Activated CD8-positive, alpha-beta memory T cell treated with anti-CD3 and anti-CD28 coated beads for 36 hours (primary cell): ENCODE results near the gene C6. TPM values are rescaled to one million over a fixed set of nuclear protein-coding genes. Genes with fewer than 3 reads are reported as not detected.
"Not testable (repeated sequence)": the region's sequence is repeated elsewhere in the genome, so short reads cannot be mapped to it uniquely, and the experiment has no call there.

Experiments used
- CTCF ChIA-PET: fragments of 350-600 bp; sonication (Branson Sonifier 250); formaldehyde crosslinking; loops from one replicate; lab custom pipeline; 2021; ENCODE audit warnings: antibody characterized with exemption; lab: Charles Lee
- POLR2A ChIA-PET: fragments of 350-600 bp; sonication (Branson Sonifier 250); formaldehyde crosslinking; loops from one replicate; lab custom pipeline; 2021; ENCODE audit warnings: antibody characterized with exemption; lab: Charles Lee
- total RNA-seq, 2 experiments: library from RNA; stranded (reverse); gene quantifications; one replicate each; pipeline ENCODE4 v1.2.3, GENCODE V29; 2021

C6 gene
- total RNA-seq: not detected

GRCh38 chr5:41213340-41213739 lies at the start of gene C6:
Gene C6 (minus strand): TSS chr5:41213532. CDS start chr5:41203230, 10,302 bp downstream.
- POLR2A ChIA-PET: no interaction called here
- CTCF ChIA-PET: no interaction called here

- POLR2A ChIA-PET: no interaction called here
- CTCF ChIA-PET: no interaction called here
Measured at GRCh38 chr5:41256400-41256799, 43.1 kb upstream of the C6 start.

GRCh38 chr5:41253109-41253508 lies 39.8 kb upstream of the C6 start:
- POLR2A ChIA-PET: no interaction called here
- CTCF ChIA-PET: no interaction called here

- POLR2A ChIA-PET: no interaction called here
- CTCF ChIA-PET: no interaction called here
Measured at GRCh38 chr5:41252036-41252435, 38.7 kb upstream of the C6 start.

DNA sequence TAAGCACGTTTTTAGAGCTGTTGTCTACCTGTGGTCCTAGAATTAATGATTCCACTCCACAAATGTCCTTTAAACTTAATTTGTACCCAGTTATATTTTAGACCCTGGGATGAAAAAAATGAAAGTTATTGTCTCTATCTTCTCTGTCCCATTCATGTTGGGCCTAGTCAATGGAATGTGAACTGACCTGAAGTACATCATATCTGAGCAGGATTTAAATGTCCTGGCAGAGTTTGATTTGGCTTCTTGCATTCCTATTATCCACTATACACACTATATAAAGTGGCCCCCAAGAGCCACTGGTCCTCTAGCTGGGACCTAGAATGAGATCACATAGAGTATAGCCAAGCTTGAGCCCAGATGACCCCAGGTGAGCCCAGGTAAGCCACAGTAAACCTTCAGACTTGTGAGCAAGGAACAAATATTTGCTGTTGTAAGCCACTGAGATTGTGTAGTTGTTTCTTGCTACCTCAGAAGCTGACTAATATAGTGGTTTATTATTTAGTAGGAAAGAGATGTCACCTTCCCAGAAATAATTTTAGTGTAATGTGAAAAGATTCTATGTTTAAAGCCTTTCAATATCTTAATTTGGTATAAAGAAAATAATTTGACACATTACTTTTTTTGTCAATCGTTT lies 37.1 kb upstream of the C6 start:
- ChIA-PET POLR2A (no interaction called here), CTCF (no interaction called here)

DNA sequence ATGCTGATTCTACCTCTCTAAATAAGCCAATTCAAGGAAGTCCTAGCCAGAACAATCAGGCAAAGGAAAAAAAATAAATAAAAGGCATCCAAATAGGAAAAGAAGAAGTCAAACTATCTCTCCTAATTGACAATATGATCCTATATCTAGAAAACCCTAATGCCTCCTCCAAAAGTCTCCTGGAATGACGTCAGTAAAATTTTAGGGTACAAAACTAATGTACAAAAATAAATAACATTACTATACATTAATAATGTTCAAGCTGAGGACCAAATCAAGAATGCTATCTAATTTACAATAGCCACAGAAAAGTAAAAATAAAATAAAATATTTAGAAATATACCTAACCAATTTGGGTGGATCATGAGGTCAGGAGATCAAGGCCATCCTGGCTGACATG lies 33.8 kb upstream of the C6 start:
- CTCF ChIA-PET: no interaction called here
- POLR2A ChIA-PET: no interaction called here

DNA sequence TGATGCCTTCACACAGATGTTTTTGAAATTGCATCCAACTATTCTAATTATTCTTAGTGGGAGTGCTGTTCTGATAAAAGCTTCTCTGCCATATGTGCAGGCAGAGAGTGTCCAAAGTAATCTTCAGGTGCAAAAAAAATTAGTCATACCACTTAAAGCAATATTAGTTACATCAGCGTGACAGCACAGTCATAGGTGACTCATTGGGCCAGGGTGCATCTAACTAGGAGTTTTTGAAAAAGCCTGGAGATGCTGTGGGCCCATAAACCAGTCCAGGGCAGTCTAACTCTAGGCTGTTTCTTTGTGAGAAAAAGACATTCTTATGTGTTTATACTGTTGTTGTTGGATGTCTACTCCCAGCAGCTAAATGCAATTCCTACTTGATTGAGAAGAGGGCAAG lies 33.0 kb upstream of the C6 start:
- CTCF ChIA-PET: no interaction called here
- POLR2A ChIA-PET: no interaction called here

- ChIA-PET POLR2A (no interaction called here), CTCF (no interaction called here)
Measured at GRCh38 chr5:41243558-41243957, 30.2 kb upstream of the C6 start.

DNA sequence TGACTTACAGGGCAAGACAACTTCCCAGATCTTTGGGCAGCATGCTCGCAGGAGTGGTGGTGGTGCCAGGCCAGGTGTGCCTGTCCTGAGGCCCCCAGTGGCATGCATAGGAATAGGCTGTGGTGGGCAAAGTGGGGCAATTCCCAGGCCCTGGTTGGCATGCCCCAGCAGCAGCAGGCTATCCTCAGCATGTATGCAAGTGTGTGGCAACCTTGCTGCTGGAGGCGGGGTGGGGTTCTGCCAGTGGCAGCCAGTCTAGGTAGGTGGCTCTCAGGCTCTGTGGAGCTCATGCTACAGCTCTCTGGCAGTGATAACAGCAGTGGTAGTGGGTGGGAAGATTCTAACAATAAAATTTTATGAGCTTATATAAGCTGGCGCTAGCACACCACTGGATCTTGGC lies 27.7 kb upstream of the C6 start:
- ChIA-PET CTCF (no interaction called here), POLR2A (no interaction called here)

GRCh38 chr5:41240390-41240789 lies 27.1 kb upstream of the C6 start:
- ChIA-PET CTCF (no interaction called here), POLR2A (no interaction called here)

DNA sequence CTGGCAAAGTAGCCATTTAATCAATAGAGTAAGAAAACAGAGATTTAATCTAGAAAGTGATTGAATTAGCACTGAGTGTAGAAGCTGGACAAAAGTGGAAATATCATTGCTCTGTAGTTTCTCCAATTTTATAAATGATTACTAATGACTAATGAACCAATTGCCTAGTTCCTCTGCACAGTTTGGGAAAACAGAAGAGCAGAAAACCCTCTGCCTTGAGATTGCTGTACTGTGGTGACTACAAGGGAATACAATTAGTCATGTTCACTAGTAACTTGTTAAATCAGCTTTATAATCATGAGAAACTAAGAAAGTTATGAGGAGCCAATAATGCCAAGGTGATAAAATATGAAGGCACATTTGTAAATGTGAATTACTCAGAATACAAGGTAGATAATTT lies 21.1 kb upstream of the C6 start:
- POLR2A ChIA-PET: no interaction called here

DNA sequence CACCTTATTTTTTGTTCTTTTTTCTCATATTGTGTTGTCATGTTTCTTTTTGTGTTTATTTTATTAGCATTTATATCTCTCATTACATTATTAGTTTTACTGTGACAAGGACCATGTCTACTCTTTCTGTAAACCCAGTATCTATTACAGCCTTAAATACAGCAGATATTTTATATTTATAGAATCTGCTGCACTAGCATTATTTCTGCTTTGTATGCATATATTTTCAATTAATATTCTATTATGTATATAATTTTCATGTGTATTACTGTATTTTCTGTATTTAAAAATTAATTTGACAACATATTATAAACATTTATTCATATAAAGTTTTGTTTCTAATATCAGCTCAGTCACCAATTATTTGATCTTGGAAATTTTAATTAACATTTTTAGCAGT lies 19.5 kb upstream of the C6 start:
- CTCF ChIA-PET: no interaction called here
- POLR2A ChIA-PET: no interaction called here

More for the DNA sequence above, 21.1 kb upstream of the C6 start:
- CTCF ChIA-PET: no interaction called here

DNA sequence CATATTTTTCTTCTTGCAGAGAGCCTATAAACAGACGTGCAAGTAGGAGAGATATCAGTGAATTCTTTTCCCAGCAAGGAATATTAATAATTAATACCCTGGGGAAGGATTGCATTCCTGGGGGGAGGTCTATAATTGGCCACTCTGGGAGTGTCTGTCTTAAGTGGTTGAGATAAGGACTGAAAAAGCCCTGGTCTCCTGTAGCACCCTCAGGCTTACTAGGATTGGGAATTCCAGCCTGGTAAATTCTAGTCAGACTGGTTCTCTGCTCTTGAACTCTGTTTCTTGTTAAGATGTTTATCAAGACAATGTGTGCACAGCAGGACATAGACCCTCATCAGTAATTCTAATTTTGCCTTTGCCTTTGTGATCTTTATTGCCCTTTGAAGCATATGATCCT lies 16.9 kb upstream of the C6 start:
- POLR2A ChIA-PET: not testable (repeated sequence)

DNA sequence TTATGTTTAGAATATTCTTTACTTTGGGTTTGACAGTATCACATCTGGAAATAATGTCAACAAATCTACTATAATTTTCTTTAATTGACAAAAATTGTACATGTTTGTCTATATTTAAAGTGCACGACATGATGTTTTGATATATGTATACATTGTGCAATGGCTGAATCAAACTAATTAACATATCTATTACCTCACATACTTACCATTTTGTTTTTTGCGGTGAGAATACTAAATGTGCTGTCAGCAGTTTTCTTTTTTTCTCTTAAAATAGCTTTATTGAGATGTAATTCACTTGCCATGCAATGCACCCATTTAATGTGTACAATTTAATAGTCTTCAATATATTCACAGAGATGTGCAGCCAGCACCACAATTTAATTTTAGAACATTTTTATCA lies 10.6 kb upstream of the C6 start:
- CTCF ChIA-PET: no interaction called here
- POLR2A ChIA-PET: no interaction called here

More for the DNA sequence above, 16.9 kb upstream of the C6 start:
- CTCF ChIA-PET: not testable (repeated sequence)

GRCh38 chr5:41219658-41220269 lies 6.4 kb upstream of the C6 start:
- ChIA-PET POLR2A (no interaction called here), CTCF (no interaction called here)

- ChIA-PET POLR2A (no interaction called here), CTCF (no interaction called here)
Measured at GRCh38 chr5:41218929-41219657, 5.8 kb upstream of the C6 start.

GRCh38 chr5:41214182-41214581 lies 850 bp upstream of the C6 start:
- POLR2A ChIA-PET: no interaction called here
- CTCF ChIA-PET: no interaction called here

GRCh38 chr5:41212935-41213334 lies 397 bp downstream of the C6 start:
- ChIA-PET CTCF (no interaction called here), POLR2A (no interaction called here)

DNA sequence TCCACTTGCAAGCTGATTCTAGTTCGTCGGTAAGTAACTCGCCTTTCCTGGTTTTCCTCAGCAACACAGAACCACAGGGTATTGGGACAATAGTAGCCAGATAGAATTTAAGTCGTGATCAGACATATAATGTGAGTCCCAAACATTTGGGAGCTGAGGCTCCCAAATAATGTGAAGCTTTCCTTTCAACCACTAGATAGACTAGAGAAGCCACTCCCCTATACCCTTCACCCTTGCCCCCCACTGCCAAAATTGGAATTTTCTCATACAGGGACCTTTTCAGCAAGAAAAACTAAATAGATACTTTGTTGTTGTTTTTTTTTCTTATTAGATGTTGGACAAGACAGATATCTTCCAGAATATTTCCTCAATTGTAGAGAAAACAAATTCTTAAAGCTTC lies 1.9 kb downstream of the C6 start:
- ChIA-PET CTCF (interaction anchor here (0.6 kb wide), 1 partner anchor 374 kb away, joined by 4 read pairs; no protein-coding TSS in a partner anchor), POLR2A (no interaction called here)

- POLR2A ChIA-PET, CTCF ChIA-PET: not testable (repeated sequence)
Measured at GRCh38 chr5:41205475-41205874, 7.9 kb downstream of the C6 start.

DNA sequence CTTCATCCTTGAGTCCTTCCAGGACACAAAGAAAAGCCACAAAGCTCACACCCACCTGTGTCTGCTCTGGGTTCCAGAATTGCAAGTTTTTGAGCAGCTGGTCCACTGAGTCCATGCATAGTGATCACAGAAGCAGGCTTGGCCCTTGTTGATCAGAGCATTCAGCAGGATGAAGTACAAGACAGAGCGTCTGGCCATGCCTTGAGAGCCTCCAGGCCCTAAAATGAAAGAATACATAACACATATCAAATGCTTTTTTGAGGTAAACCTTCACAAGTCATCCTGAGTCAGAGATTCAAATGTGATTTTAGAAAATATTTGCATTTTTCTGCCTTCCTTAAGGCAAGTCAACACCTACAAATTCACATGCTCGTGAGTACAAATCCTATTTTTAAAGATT lies 10.3 kb downstream of the C6 start:
- POLR2A ChIA-PET: no interaction called here

More for the DNA sequence above, 10.3 kb downstream of the C6 start:
- CTCF ChIA-PET: no interaction called here
